HG03066 (cell line): Measurements from ENCODE around the gene ZNF274.
"Not testable (repeated sequence)": the region's sequence is repeated elsewhere in the genome, so short reads cannot be mapped to it uniquely, and the experiment has no call there.

Source experiments
- ATAC-seq: cut with Tn5 transposase; IDR thresholded peaks from one replicate; pipeline ENCODE4 v1.9.1; 2021; ENCODE audit warnings: low read depth; ENCODE audit not compliant: unreplicated experiment

ZNF274 gene

DNA sequence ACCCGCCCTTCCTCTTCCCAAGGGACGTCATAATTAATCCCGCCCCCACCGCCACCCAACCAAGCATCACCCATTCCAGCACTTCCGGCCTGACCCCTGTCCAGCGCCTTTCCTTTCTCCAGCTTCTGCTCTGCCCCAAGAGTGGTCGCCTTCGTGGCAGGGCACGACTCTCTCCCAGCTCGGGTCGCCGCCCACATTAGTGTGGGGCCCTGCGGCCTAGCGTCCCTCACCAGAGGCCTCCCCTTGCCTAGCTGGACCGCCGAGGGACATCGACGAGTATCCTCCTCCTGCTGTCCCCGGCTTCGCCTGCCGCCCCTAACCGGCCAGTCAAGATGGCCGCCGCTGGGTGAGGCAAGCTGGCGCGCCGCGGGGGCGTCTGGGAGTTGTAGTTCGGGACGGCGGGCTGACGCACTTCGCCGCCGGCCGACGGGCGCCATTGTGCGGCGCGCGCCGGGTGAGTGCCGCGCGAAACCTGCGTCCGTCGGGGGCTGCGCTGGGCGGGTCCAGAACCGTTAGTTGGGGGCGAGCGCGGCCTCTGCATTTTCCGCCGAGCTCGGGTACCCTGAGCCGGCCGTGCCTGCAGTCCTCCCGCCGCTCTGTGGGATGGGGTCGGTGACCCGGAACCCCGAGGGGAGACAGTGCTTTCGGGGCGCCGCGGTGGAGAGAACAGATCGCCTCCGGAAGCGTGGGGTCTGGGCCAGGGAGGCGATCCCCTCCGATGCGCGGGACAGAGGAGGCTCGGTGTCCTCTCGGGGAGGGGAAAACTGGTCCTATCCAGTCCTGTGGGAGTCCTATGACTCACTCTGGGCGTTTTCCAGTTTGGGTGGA lies at the start of gene ZNF274:
Gene ZNF274 (plus strand): TSS at position 73 of the 828 bp plus-strand sequence. CDS start 905 bp downstream, outside the sequence.
- peak; percentile 85 for ATAC-seq

DNA sequence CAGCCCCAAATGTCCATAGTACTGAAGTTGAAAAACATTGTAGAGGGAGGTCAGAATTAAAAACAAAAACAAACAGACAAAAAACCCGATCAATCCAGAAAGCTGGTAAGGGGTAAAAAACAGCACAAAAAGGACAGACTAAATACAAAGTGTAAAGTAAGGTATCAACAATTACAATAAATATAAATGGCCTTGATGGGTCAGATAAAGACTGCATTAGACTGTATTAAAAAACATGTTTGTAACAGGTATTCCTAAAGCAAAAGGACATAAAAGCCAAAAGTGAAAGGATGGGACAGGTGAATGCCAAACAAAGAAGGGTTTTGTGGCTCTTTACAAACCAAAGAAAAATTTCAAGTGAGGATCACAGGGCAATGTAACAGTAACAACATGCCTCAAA lies 48.6 kb upstream of the ZNF274 start:
- ATAC-seq = no peak

DNA sequence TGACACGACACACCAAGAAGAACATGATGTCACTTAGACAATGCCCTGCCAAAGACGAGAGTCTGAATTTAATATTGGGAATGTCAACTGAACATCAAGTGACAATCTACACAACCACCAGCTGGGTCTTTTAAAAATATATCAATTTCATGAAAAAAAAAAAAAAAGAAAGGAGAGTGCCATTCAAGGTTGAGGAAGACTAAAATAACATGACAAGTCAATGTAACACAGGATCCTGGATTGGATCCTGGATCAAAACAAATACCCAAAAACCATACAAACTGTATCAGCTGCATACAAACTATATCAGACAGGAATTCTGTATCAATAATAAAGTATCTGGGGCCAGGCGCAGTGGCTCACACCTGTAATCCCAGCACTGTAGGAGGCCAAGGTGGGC lies 37.0 kb upstream of the ZNF274 start:
- ATAC-seq = no peak

DNA sequence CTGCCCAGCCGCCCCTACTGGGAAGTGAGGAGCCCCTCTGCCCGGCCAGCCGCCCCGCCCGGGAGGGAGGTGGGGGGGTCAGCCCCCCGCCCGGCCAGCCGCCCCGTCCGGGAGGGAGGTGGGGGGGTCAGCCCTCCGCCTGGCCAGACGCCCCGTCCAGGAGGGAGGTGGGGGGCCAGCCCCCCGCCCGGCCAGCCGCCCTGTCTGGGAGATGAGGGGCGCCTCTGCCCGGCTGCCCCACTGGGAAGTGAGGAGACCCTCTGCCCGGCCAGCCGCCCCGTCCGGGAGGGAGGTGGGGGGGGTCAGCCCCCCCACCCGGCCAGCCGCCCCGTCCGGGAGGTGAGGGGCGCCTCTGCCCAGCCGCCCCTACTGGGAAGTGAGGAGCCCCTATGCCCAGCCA lies 35.4 kb upstream of the ZNF274 start:
- ATAC-seq = not testable (repeated sequence)

DNA sequence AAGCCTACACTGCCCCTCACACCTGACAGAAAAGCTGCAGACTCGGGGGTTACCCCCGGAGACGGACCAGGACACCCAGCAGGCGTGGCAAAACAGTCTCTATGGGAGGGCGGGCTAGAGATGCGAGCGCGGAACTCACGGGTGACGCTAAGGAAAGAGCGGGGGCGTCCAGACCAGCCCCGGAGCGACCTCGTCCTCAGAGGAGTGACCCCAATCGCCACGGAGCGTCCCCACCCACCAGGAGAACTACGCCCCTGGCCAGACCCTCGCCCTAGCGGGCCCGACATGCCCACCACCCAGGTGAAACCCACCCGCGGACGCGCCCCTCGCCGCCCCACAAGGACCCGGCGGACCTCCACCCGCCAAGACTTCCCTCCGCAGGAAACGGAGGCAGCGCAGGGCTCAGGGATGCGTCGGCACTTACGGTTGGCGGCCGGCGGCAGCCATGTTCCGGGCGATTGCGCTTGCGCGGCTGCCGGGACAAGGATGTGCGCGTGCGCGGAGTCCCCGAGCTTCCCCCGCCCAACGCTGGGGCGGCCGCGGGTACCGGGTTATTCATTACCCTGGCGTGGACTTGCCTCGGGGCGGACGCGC lies 32.4 kb upstream of the ZNF274 start, which contains the start of gene ZNF329:
Gene ZNF329 (minus strand): TSS at position 462 of the 594 bp plus-strand sequence. CDS start 21,286 bp downstream, outside the sequence.
- peak; percentile 42 for ATAC-seq

DNA sequence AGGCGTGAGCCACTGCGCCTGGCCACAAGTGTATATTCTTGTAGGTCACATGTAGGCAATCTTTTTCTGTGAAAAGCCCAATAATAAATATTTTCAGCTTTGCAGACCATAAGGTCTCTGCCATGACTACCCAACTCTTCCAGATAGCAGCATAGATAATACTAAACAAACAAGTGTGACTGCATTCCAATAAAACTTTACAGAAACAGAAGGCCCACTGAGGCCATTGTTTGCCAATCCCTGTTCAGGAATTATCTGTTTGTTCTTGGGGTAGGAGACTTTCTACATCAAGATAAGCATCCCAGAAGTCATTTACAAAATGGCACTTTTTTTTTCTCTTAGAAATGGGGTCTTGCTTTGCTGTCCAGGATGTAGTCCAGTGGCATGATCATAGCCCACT lies 29.5 kb upstream of the ZNF274 start:
- no peak for ATAC-seq

DNA sequence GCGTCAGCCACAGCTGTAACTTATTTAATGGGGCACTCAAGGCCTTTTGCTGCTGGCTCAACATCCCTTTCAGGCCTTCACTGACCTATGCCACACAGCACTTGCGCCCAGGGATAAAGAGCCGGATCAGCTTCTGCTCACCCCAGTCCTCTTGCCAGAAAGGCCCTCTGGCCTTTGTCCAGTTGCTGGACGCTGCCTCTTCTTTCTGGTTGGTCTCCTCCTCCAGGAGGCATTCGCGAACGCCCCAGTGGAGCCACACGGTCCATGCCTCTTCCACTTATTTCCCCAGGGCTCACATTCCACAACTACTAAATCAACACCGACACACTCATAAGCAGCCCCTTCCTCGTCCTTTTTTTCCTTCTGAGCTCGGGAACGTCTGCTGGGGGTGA lies 28.6 kb upstream of the ZNF274 start:
- ATAC-seq = no peak

DNA sequence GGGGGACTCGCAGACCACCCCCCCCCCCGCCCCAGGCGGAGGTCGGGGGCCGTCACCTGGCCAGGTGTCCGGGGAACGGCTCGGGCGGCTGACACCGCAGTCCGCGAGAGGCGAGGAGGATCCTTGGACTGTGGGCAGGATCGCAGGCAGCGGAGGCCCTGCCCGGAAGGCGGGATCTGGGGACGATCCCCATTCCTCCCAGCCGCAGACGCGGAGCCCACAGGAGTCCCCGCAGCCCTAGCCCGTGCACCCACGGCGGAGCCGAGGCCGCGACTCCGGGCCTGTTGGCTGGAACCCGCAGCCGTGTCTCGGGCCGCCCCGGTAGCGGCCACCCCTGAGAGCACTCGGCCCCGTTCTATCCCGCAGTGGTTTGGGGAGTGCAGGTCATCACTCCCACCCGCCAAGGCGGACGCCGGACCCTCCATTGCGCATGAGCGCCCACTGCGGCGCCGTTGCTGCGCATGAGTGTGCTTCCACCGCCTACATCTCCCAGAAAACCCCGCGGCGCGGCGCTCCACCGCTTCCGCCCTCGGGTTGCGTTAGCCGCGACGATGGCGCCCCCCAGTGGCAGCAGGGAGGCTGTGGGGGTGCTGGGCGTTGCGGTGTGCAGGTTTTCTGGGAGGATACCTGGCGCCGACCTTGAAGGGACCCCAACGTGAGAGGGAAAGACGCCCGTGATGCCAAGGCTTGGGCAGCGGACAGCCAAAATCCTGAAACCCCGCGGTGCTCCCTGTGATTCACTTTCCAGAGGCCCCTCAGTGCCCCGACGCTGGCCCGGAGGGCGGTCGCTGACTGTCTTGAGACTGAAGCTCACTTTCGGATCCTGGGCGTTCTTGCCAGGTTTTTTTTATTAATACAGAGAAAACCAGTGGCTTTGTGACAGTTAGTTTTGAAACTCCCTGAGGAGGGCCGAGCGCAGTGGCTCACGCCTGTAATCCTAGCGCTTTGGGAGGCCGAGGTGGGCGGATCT lies 27.9 kb upstream of the ZNF274 start:
- no peak for ATAC-seq

DNA sequence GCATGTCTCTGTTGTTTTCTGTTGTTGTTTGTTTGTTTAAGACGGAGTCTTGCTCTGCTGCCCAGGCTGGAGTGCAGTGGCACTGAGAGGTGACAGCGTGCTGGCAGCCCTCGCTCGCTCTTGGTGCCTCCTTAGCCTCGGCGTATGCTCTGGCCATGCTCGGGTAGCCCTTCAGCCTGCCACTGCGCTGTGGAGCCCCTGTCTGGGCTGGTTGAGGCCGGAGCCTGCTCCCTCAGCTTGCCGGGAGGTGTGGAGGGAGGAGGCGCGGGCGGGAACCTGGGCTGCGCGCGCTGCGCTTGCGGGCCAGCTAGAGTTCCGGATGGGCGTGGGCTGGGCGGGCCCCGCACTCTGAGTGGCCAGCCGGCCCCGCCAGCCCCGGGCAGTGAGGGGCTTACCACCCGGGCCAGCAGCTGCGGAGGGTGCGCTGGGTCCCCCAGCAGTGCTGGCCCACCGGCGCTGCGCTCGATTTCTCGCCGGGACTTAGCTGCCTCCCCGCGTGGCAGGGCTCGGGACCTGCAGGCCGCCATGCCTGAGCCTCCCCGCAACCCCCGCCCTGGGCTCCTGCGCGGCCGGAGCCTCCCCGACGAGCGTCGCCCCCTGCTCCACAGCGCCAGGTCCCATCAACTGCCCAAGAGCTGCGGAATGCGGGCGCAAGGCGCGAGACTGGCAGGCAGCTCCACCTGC lies 25.7 kb upstream of the ZNF274 start:
- no peak for ATAC-seq

DNA sequence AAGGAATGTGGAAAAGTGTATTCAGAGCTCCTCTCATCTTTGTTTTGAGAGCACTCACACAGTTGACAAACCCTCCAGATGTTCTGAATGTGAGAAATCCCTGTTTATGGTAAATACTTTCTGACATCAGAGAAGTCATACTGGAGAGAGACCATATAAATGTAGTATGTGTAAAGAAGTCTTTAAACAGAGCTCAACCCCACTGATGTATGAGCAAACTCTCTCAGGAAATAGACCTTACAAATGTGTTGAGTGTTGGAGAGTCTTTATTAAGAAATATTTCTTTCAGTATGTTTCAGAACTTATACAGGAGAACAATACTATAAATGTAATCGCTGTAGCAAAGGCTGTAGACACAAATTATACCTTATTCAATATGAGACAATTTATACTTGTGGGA lies 16.6 kb upstream of the ZNF274 start:
- ATAC-seq = no peak

DNA sequence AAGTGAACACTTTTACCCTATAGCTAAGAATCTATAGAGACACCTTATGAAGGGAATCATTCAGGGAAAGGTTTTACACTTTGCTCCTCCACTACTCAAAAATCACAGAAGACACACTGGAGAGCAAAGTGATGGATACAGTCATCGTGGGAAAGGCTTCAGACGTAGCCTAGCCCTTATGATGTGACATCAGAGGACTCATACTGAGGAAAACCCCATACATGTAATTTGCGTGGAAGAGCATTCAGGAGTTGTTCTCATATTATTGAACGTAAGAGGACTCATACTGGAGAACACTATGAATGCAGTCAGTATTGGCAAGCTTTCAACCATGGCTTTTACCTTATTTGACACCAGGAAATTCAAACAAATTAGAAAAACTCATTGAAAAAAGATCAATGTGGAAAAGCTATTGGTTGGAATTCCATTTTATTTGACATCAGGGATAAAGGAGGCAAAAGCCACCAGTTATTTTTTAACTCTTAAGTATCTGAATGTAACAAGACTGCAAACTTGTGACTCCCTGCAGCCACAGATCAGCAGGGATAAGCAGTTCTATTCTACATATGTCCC lies 16.1 kb upstream of the ZNF274 start:
- no peak for ATAC-seq

DNA sequence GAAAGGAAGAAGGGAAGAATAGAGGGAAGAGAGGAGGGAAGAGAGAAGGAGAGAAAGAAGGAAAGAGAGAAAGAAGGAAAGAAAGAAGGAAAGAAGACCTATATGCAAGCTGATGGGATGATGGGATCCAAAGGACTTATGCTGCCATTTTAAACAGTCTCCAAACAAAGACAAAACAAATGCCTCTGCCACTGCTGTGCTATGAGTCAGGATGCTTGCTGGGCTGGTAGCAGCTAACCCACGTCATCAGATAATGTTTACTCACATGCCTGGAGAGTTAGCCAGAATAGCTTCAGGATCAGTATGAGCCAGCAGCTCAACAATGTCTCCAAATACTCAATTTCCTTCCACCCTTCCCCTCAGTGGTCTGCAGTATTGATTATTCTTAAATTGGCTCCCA lies 12.0 kb upstream of the ZNF274 start:
- no peak for ATAC-seq

DNA sequence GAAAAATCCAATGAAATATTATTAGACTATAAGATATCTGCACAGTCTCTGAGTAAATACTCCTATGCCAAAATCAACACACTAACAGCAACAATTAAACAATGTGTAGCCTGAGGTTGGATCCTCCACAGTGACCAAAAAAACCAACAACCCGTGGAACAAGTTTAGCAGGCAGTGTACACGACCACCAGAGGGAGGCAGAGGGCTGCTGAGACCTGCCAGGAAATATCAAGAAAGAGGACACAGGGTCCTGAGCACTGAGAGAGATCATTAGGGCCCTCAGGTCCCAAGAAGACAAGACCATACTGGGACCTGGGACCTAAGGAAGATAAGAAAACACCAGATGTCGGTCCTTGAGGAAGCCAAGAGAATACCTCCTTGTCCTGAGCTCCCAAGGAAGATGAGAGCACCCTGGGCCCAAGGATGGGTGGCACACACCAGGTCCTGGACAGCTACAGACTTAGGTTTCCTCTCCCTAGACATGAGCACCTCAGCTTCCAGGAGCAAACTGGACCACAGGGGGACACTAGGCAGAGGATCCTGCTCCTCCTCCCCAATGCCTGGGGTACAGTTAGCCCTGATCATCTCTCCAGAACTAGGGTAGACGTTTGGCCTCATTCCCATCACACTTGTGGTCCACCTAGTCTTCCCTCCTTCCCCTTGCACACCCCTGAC lies 822 bp upstream of the ZNF274 start:
- no peak for ATAC-seq

DNA sequence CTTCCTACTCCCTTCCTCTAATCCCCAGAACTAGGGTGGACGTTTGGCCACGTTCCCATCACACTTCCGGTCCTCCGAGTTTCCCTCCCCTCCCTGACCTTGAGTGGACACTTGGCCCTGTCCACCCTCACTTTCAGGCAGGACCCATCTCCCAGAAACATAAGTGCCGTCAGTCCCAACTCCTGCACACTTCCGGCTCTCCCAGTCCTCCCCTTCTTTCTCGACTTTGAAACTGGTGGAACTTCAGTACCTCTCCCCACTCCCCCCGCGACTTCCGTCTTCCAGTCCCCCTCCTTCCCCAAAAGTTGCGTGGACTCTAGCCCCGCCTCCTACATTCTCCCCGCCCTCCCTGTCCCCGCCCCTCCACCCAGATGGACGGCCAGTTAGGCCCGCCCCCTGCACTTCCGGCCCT lies 278 bp upstream of the ZNF274 start:
- ATAC-seq = no peak

DNA sequence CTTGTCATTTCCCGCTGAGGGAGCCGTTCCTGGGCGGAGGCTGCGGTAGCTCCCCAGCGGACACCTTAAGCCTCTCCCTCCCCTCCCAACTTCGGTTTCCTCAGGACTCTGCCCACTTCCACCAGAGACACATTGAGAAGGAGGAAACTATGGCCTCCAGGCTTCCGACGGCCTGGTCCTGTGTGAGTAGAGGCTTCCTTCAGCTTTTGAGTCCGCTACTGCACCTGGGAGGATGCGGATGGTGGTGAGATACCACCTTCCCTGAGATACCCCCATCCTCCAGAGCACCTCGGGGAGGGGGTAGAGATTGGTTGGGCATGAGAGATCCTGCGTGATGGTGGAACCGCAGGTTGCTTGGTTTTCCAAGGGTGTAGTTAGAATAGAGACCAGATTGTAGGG lies 955 bp downstream of the ZNF274 start:
- ATAC-seq = no peak

DNA sequence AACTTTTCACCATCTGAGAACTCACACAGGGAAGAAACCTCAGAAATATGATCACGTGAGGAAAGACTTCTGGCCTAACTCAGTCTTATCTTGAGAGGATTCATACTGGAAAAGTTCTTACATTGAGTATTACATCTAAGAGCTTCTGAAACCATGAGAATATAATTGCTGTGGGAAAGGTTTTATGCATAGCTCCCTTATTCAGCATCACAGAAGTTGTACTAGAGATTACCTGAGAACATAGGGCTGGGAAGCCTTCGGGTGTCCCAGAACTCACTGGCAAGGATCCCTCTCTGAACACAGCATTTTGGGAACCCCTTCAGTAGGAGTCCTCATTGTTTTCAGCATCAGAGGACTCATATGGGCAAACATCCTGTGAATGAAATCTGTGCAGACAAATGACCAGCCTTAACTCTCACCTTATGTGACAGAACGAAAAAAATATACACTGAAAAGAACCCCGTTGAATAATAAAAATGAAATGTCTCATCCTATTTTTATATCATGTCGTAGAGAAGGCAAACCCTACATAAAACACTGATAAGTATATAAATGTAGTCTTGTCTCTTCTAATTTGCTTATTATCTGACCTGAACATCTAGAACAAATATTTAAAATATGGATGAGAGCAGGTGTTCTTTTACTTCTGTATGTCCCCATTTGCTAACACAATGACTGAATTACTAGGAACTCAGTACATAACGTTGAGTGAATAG lies 14.2 kb downstream of the ZNF274 start:
- ATAC-seq = no peak

DNA sequence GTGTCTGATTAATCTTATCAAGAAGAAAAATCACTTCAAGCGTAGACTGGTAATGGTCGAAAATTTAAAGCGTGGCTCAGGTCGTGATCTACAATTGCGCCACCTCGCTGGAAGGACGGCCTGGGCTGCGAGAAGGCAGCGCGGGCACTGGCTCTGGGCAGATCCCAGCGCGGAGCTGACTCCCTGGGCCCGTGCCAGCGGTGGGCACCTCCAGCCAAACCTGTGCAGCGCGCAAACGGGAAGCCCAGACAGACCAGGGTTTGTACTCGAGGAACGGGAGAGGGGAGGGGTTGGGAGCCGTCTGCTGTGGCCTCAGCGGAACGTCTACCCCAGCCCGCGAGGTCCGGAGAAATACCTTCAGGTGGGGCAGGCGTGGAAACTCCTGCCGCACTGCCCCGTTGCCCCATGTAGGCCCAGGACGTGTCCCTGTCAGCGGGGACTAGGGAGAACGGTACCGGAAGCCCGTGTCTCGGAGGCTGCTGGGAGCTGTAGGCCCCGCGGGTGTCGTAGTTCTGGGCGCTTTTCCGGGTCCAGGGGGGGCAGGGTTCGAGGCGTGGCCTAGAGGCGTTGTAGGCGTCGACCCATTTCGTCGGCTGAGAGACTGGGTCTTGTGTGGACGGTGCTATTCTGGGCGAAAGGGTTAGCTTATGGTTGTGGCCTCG lies 21.1 kb downstream of the ZNF274 start:
- no peak for ATAC-seq

DNA sequence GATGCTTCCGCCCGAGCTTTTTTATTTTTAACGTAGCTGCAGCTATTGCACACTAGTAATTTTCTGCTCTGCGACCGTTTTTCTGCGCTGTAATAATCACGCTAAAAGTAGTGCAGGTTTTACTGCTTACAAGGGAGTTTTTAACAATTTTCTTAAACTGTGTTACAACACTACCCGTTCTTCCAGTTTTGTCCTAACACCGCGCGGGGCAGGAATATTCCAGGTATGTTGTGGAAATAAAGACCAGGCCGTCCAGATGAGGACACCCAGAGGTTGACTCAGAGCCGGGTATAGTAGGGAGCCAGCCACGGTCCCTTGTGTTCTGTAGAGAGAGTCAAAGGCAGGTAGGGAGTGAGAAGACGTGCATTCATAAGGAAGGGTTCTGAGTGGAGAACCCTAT lies 21.7 kb downstream of the ZNF274 start:
- no peak for ATAC-seq
